A673 (cell line): ENCODE measurements around the gene LGR6. TPM values are rescaled to one million over a fixed set of nuclear protein-coding genes. Genes with fewer than 3 reads are reported as not detected.

Experiments used
- BruUV-seq: library from RNA; stranded (reverse); fragments of 400-500 nt; replicated peaks from 2 replicates; lab custom pipeline; 2021; lab: Mats Ljungman, UMichigan
- CTCF ChIA-PET: fragments of 300-600 bp; sonication (Branson Sonifier 250); formaldehyde crosslinking; loops from one replicate; lab custom pipeline; 2022; ENCODE audit warnings: antibody characterized with exemption; lab: Charles Lee
- POLR2A ChIA-PET: fragments of 300-600 bp; sonication (Branson Sonifier 250); formaldehyde crosslinking; loops from one replicate; lab custom pipeline; 2022; ENCODE audit warnings: antibody characterized with exemption; ENCODE audit not compliant: low non-redundant PET; lab: Charles Lee
- DNase-seq: peaks from one replicate; pipeline ENCODE4 v3.0.0-alpha.2; 2015; ENCODE audit warnings: low spot score
- H3K27ac ChIP-seq: fragments of 200-600 bp; sonication (generic); 2 replicates; pipeline ENCODE4 v1.5.1; 2016; ENCODE audit warnings: mixed run types, low read depth, mild to moderate bottlenecking, mixed read lengths, antibody characterized with exemption, low read length; ENCODE audit not compliant: poor library complexity, severe bottlenecking
- H3K27me3 ChIP-seq: fragments of 200-600 bp; sonication (generic); replicated peaks from 2 replicates; pipeline ENCODE4 v1.6.1; 2017; ENCODE audit warnings: mixed run types, low read depth, mild to moderate bottlenecking, mixed read lengths, antibody characterized with exemption, low read length; ENCODE audit not compliant: insufficient read depth, poor library complexity
- H3K36me3 ChIP-seq: fragments of 200-600 bp; sonication (generic); 2 replicates; pipeline ENCODE4 v1.6.1; 2016; ENCODE audit warnings: mixed run types, mild to moderate bottlenecking, mixed read lengths, antibody characterized with exemption, low read length; ENCODE audit not compliant: insufficient read depth, poor library complexity, severe bottlenecking
- H3K4me1 ChIP-seq: fragments of 200-600 bp; sonication (generic); 2 replicates; pipeline ENCODE4 v1.6.1; 2017; ENCODE audit warnings: mixed run types, mild to moderate bottlenecking, mixed read lengths, antibody characterized with exemption, low read length; ENCODE audit not compliant: insufficient read depth, poor library complexity, severe bottlenecking
- H3K4me3 ChIP-seq: fragments of 200-600 bp; sonication (generic); 2 replicates; pipeline ENCODE4 v1.5.1; 2016; ENCODE audit warnings: low read depth, mixed run types, mild to moderate bottlenecking, mixed read lengths, low read length; ENCODE audit not compliant: poor library complexity, severe bottlenecking
- H3K9me3 ChIP-seq: fragments of 200-600 bp; sonication (generic); 2 replicates; pipeline ENCODE4 v1.6.1; 2016; ENCODE audit warnings: mixed run types, low read depth, mild to moderate bottlenecking, mixed read lengths, antibody characterized with exemption, low read length; ENCODE audit not compliant: poor library complexity, severe bottlenecking
- CTCF ChIP-seq: fragments of 300-800, 200-600 bp; sonication (generic); conservative IDR thresholded peaks from 2 replicates; pipeline ENCODE4 v1.5.1; 2017; ENCODE audit warnings: low read depth, mild to moderate bottlenecking, antibody characterized with exemption, low read length, moderate library complexity, mixed read lengths
- EZH2 ChIP-seq: fragments of 200-600 bp; sonication (generic); IDR thresholded peaks from 2 replicates; pipeline ENCODE4 v1.6.1; 2017; ENCODE audit warnings: borderline replicate concordance, low read depth, mild to moderate bottlenecking, mixed read lengths, antibody characterized with exemption, low read length; ENCODE audit not compliant: poor library complexity, severe bottlenecking
- intact Hi-C: fragments of 100-400 bp; cut with micrococcal nuclease; formaldehyde crosslinking; loops from one replicate; pipeline ENCODE4 v1.10.0; 2022; ENCODE audit not compliant: unreplicated experiment
- total RNA-seq: library from RNA; stranded (reverse); gene quantifications from 2 replicates; pipeline ENCODE4 v1.2.3, GENCODE V29; 2021

The LGR6 gene
- total RNA-seq, 1 experiment from 2014 or later: not detected

- BruUV-seq: no TSS peak
- no peak overlapping the region for H3K4me3 ChIP-seq
- TF ChIP-seq EZH2: no peak
- TF ChIP-seq CTCF: no peak
- CTCF ChIA-PET: no interaction called here
- H3K4me1 ChIP-seq: no peaks in the 10 kb centered on the region
- H3K9me3 ChIP-seq: no peaks in the 10 kb centered on the region
- no peak overlapping the region for H3K27ac ChIP-seq
- no peak for DNase-seq
- POLR2A ChIA-PET: no interaction called here
- no peaks in the 10 kb centered on the region for H3K36me3 ChIP-seq
- intact Hi-C loops: no loop called here
- H3K27me3 ChIP-seq: no peaks in the 10 kb centered on the region
Measured at GRCh38 chr1:202355944-202356553, 162.4 kb downstream of the LGR6 start.

- CTCF ChIA-PET: no interaction called here
Measured at GRCh38 chr1:202357506-202357905, 163.9 kb downstream of the LGR6 start.

GRCh38 chr1:202361224-202361623, 167.6 kb downstream of the LGR6 start:
- no TSS peak for BruUV-seq
- ChIA-PET POLR2A (no interaction called here), CTCF (no interaction called here)
- H3K9me3 ChIP-seq: no peaks in the 10 kb centered on the region
- H3K27me3 ChIP-seq: no peaks in the 10 kb centered on the region
- no peaks in the 10 kb centered on the region for H3K4me1 ChIP-seq
- H3K36me3 ChIP-seq: no peaks in the 10 kb centered on the region
- TF ChIP-seq CTCF: no peak
- TF ChIP-seq EZH2: no peak
- H3K4me3 ChIP-seq: no peak overlapping the region
- DNase-seq: no peak
- intact Hi-C loops: no loop called here
- no peak overlapping the region for H3K27ac ChIP-seq

More at GRCh38 chr1:202357506-202357905, 163.9 kb downstream of the LGR6 start:
- H3K27ac ChIP-seq: no peak overlapping the region
- no peaks in the 10 kb centered on the region for H3K4me1 ChIP-seq
- H3K4me3 ChIP-seq: no peak overlapping the region
- no peaks in the 10 kb centered on the region for H3K27me3 ChIP-seq
- POLR2A ChIA-PET: no interaction called here
- DNase-seq: no peak
- TF ChIP-seq CTCF: no peak
- no peak for TF ChIP-seq EZH2
- H3K9me3 ChIP-seq: no peaks in the 10 kb centered on the region
- no TSS peak for BruUV-seq
- intact Hi-C loops: no loop called here
- H3K36me3 ChIP-seq: no peaks in the 10 kb centered on the region
